Lung microvascular endothelial cell (primary cell): ENCODE data around the gene LRRTM4. TPM values are rescaled to one million over a fixed set of nuclear protein-coding genes. Genes with fewer than 3 reads are reported as not detected.
"Not testable (repeated sequence)": the region's sequence is repeated elsewhere in the genome, so short reads cannot be mapped to it uniquely, and the experiment has no call there.

Source experiments
- DNase-seq, 2 donors: peaks; one replicate each; pipeline versions ENCODE4 v3.0.0 to v3.0.0-alpha.2; 2010; ENCODE audit warnings: low read depth in 2 of 2
- total RNA-seq: library from RNA; depleted of rRNA; stranded (reverse); fragments of >200 nt; gene quantifications from 2 replicates; pipeline ENCODE4 v1.2.1, GENCODE V29; 2014

Gene LRRTM4
- total RNA-seq, 1 donor from 2014 or later = not detected

- DNase-seq = no peak
Measured at GRCh38 chr2:76752506-76752905, 769.7 kb downstream of the LRRTM4 start.

DNA sequence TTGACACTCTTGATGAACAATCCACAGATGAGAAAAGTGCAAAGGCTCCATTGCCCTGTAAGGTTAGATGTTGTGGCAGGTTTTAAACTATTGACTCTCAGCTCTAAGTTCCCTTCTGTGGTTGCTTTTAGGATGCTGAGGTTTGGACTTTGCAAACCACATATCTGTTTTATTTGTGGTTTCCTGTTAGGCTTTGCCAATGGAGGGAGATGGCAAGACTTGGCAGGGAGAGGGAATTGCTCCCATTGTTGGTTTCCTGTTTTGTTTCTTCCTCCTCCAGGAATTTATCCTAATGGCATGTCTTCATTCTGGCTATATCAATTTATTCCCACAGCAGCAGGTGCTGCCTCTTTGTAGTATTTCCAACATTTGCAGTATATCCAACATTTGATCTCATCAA, 772.3 kb downstream of the LRRTM4 start:
- no peak for DNase-seq

- DNase-seq = no peak
Measured at GRCh38 chr2:76748581-76749296, 773.4 kb downstream of the LRRTM4 start.

- no peak for DNase-seq
Measured at GRCh38 chr2:76745605-76746004, 776.6 kb downstream of the LRRTM4 start.

- no peak for DNase-seq
Measured at GRCh38 chr2:76737607-76738006, 784.6 kb downstream of the LRRTM4 start.

DNA sequence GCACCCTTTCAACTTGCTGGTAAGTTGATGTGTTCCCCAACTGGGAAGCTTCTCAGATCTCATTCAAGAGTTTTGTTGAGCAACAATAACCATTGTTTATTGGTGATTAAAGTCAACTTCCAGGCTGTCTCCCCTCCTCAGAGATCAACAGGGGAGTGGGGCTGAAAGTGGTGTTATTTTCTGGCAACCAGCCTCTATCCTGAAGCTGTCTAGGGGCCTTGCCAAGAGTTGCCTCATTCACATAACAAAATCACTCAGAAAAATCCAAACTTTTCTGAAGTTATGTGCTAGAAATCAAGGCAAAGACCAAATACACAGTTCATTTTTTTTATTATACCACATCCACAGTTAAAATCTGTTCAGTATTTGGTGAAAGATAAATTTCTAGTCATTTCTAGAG, 788.4 kb downstream of the LRRTM4 start:
- DNase-seq = no peak

GRCh38 chr2:76731157-76731556, 791.0 kb downstream of the LRRTM4 start:
- DNase-seq = no peak

- DNase-seq = no peak
Measured at GRCh38 chr2:76730021-76730420, 792.2 kb downstream of the LRRTM4 start.

DNA sequence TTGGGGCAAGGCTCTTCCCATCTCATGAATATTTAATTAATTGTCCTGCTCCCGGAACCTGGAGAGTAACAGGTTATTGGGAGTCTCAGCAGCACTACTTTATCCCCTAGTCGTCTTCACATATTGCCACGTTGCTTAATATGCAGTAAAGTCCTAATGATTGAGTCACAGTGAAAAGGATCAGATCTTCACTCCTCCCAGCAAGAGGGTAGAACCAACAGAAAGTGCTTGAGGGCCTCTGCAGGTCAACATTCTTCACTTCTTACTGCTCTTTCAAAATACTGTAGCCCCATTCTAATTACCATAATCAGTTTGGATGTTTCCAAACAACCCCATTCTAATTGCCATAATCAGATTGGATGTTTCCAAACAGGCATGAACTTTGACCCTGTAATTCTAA, 801.0 kb downstream of the LRRTM4 start:
- no peak for DNase-seq

- DNase-seq = no peak
Measured at GRCh38 chr2:76713312-76713711, 808.9 kb downstream of the LRRTM4 start.

- no peak for DNase-seq
Measured at GRCh38 chr2:76711490-76711889, 810.7 kb downstream of the LRRTM4 start.

GRCh38 chr2:76700894-76701293, 821.3 kb downstream of the LRRTM4 start:
- no peak for DNase-seq

DNA sequence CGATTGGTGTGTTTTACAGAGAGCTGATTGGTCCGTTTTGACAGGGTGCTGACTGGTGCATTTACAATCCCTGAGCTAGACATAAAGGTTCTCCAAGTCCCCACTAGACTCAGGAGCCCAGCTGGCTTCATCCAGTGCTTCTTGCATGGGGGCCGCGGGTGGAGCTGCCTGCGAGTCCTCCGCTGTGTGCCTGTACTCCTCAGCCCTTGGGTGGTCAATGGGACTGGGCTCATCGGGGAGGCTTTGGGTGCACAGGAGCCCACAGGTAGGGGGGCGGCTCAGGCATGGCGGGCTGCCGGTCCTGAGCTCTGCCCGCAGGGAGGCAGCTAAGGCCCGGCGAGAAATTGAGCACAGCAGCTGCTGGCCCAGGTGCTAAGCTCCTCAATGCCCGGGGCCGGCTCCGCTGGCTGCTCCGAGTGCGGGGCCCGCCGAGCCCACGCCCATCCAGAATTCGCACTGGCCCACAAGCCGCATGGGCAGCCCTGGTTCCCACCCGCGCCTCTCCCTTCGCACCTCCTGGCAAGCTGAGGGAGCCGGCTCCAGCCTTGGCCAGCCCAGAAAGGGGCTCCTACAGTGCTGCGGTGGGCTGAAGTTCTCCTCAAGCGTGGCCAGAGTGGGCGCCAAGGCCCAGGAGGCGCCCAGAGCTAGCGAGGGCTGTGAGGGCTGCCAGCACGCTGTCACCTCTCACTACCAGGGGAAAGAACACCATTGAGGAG, 824.0 kb downstream of the LRRTM4 start:
- DNase-seq = not testable (repeated sequence)
